ENCODE data around the gene FHIT. TPM values are rescaled to one million over a fixed set of nuclear protein-coding genes. Genes with fewer than 3 reads are reported as not detected.

FHIT gene
- total RNA-seq, 1 experiment from 2014 or later: 3.6 TPM

DNA sequence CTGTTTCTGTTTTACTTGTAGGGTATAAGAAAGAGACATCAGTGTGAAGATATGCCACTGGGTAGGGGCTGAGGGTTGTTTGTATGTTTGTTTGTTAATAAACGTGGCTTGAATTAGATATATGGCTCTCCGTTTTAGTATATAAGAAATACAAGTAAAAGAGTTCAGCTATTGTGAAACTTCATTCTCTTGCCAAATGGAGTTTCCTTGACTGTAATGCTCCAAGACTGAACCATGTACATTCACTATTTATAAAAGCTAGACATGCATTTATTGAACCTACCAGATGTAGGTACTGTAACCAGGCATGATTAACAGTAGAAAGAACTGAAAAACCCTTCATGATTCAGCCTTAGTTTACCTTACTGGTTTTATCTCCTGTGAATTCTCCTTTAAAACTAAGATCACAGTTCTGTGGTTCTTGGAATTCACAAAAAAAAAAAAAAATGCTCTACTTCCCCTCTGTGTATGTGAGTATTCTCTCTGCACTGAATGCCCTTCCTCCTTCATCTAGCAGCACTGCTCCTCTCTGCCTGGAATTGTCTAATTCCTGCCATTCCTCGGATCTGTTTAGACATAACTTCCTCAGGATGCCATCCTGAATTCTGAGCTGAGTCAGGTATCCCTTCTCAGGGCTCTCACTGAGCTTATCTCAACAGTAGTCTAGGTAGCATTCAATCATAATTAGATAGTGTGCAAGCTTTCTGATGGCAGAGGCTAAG lies 504.4 kb downstream of the FHIT start:
- Histone ChIP-seq H3K9me2 (replicated peaks; ENCODE audit: low read length) (no peaks in the 10 kb centered on the region), H3K4me1 (ENCODE audit: insufficient read depth, low read length) (peaks cover 18% of the 10 kb centered on the region), H3K9ac (ENCODE audit: low read length) (no peak overlapping the region), H3F3A (ENCODE audit: low read length, unreplicated experiment) (no peaks in the 10 kb centered on the region), H3K4me3 (ENCODE audit: low read length) (no peak overlapping the region), H3K9me3 (ENCODE audit: low read length) (peaks cover 10% of the 10 kb centered on the region; the same call in 1 of the 2 replicates), H3K27me3 (ENCODE audit: low read length) (no peaks in the 10 kb centered on the region), H3K4me2 (ENCODE audit: low read length) (no peak overlapping the region), H3K36me3 (ENCODE audit: low read depth, low read length) (no peaks in the 10 kb centered on the region), H3K79me2 (ENCODE audit: low read length) (no peaks in the 10 kb centered on the region), H3K27ac (ENCODE audit: low read length) (no peak overlapping the region), H2AFZ (ENCODE audit: low read length) (no peak overlapping the region), H4K20me1 (ENCODE audit: low read length) (no peaks in the 10 kb centered on the region)
- no peak for TF ChIP-seq EZH2phosphoT487 (IDR thresholded peaks at IDR 0.05; ENCODE audit: borderline replicate concordance, low read length)
- TF ChIP-seq, protein P1, sequence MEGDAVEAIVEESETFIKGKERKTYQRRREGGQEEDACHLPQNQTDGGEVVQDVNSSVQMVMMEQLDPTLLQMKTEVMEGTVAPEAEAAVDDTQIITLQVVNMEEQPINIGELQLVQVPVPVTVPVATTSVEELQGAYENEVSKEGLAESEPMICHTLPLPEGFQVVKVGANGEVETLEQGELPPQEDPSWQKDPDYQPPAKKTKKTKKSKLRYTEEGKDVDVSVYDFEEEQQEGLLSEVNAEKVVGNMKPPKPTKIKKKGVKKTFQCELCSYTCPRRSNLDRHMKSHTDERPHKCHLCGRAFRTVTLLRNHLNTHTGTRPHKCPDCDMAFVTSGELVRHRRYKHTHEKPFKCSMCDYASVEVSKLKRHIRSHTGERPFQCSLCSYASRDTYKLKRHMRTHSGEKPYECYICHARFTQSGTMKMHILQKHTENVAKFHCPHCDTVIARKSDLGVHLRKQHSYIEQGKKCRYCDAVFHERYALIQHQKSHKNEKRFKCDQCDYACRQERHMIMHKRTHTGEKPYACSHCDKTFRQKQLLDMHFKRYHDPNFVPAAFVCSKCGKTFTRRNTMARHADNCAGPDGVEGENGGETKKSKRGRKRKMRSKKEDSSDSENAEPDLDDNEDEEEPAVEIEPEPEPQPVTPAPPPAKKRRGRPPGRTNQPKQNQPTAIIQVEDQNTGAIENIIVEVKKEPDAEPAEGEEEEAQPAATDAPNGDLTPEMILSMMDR (conservative IDR thresholded peaks at IDR 0.05; ENCODE audit: low read depth, low read length): no peak
- TF ChIP-seq EZH2 (IDR thresholded peaks at IDR 0.05; ENCODE audit: low read length, unreplicated experiment): no peak
- intact Hi-C loops (cut with micrococcal nuclease): no loop called here
- DNase-seq: no peak
- POLR2A ChIA-PET (ENCODE audit: unreplicated experiment): no interaction called here
- BruUV-seq (replicated peaks): no TSS peak
- CTCF ChIA-PET: no interaction called here
- no peak for ATAC-seq

DNA sequence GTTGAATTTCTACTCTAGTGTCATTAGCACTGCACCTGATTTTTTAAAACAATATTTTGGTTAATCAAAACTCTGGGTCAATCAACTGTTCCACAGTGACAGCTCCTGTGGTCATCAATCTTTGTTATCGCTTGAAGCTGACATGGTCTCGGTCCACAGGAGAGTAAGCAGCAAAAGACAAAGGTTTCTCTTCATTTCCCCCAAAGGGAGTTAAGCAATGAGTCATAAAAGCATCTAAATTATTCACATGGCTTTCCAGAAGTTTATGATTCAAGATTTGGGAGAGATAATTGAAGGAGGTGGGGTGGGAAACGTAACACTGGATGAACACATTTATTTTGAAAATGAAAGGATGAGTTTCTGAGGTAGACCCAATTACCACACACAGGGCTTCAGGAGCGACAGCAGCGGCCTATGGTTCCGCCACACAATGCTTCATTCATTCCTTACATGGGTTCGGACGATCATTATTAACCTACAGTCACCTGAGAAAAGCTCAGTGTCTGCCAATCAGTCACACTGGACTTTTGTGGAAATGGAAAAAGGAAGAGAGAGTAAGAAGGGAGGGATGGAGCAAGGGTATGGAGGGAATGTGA lies 505.1 kb downstream of the FHIT start:
- POLR2A ChIA-PET (ENCODE audit: unreplicated experiment): interaction anchor here (0.5 kb wide), 1 partner anchor 120 kb away, joined by 5 read pairs; no protein-coding TSS in a partner anchor
- Histone ChIP-seq H3K4me2 (ENCODE audit: low read length) (no peak overlapping the region), H3K27me3 (ENCODE audit: low read length) (no peaks in the 10 kb centered on the region)

More for the DNA sequence above, 505.1 kb downstream of the FHIT start:
- H4K20me1 ChIP-seq (ENCODE audit: low read length): no peaks in the 10 kb centered on the region
- DNase-seq (no peak), ATAC-seq (no peak)
- H3F3A ChIP-seq (ENCODE audit: low read length, unreplicated experiment): no peaks in the 10 kb centered on the region
- H3K9ac ChIP-seq (ENCODE audit: low read length): no peak overlapping the region
- no TSS peak for BruUV-seq (replicated peaks)
- H3K4me3 ChIP-seq (ENCODE audit: low read length): no peak overlapping the region
- no peak overlapping the region for H2AFZ ChIP-seq (ENCODE audit: low read length)
- H3K79me2 ChIP-seq (ENCODE audit: low read length): no peaks in the 10 kb centered on the region
- H3K36me3 ChIP-seq (ENCODE audit: low read depth, low read length): no peaks in the 10 kb centered on the region
- H3K9me3 ChIP-seq (ENCODE audit: low read length): peaks cover 6% of the 10 kb centered on the region; the same call in 1 of the 2 replicates
- no peaks in the 10 kb centered on the region for H3K9me2 ChIP-seq (replicated peaks; ENCODE audit: low read length)
- CTCF ChIA-PET: no interaction called here
- H3K27ac ChIP-seq (ENCODE audit: low read length): no peak overlapping the region
- peaks cover 19% of the 10 kb centered on the region for H3K4me1 ChIP-seq (ENCODE audit: insufficient read depth, low read length)
- intact Hi-C loops (cut with micrococcal nuclease): no loop called here
- TF ChIP-seq, protein P1 (conservative IDR thresholded peaks at IDR 0.05; ENCODE audit: low read depth, low read length): no peak
- TF ChIP-seq EZH2phosphoT487 (IDR thresholded peaks at IDR 0.05; ENCODE audit: borderline replicate concordance, low read length): no peak
- no peak for TF ChIP-seq EZH2 (IDR thresholded peaks at IDR 0.05; ENCODE audit: low read length, unreplicated experiment)

All from PC-3 (cell line).